CD4-positive, alpha-beta memory T cell (primary cell): ENCODE results near the gene KDM5C. TPM values are rescaled to one million over a fixed set of nuclear protein-coding genes. Genes with fewer than 3 reads are reported as not detected.
A peak's percentile ranks its signal among the peaks of the same experiment; 100 is the strongest.

Experiments used
- CTCF ChIA-PET: fragments of 350-600 bp; sonication (Branson Sonifier 250); formaldehyde crosslinking; loops from one replicate; lab custom pipeline; 2021; ENCODE audit warnings: inconsistent platforms; ENCODE audit not compliant: partially characterized antibody; lab: Charles Lee
- POLR2A ChIA-PET: fragments of 350-600 bp; sonication (Branson Sonifier 250); formaldehyde crosslinking; loops from one replicate; lab custom pipeline; 2021; ENCODE audit not compliant: partially characterized antibody; lab: Charles Lee
- DNase-seq, 5 donors: peaks; one replicate each; pipeline versions ENCODE4 v3.0.0 to v3.0.0-alpha.2; 2020 to 2022; ENCODE audit warnings: mixed read lengths in 1 of 5
- H3K27ac ChIP-seq: one replicate; pipeline ENCODE4 v1.7.0; 2013; ENCODE audit warnings: low read depth, low read length
- H3K27me3 ChIP-seq: 2 replicates; pipeline ENCODE4 v1.7.0; 2013; ENCODE audit warnings: mild to moderate bottlenecking, low read length, moderate library complexity; ENCODE audit not compliant: insufficient read depth
- H3K36me3 ChIP-seq: 2 replicates; pipeline ENCODE4 v1.7.0; 2013; ENCODE audit warnings: mild to moderate bottlenecking, low read length, moderate library complexity; ENCODE audit not compliant: insufficient read depth
- H3K4me1 ChIP-seq: 2 replicates; pipeline ENCODE4 v1.7.0; 2013; ENCODE audit warnings: mild to moderate bottlenecking, low read length, moderate library complexity; ENCODE audit not compliant: insufficient read depth
- H3K4me3 ChIP-seq, 2 donors: one replicate each; pipeline ENCODE4 v1.7.0; 2013; ENCODE audit warnings: low read length in 2 of 2, mild to moderate bottlenecking in 1 of 2
- H3K9me3 ChIP-seq, 2 donors: one replicate each; pipeline ENCODE4 v1.7.0; 2013; ENCODE audit warnings: low read length in 2 of 2, control low read depth in 1 of 2; ENCODE audit not compliant: control insufficient read depth in 1 of 2
- H3K27ac Mint-ChIP-seq, 7 donors: one replicate each; pipeline ENCODE4 v1.8.0; 2020 to 2021; ENCODE audit warnings: mixed read lengths in 7 of 7, mild to moderate bottlenecking in 6 of 7, inconsistent platforms in 3 of 7, moderate library complexity in 3 of 7
- H3K27me3 Mint-ChIP-seq, 2 donors: one replicate each; pipeline ENCODE4 v1.8.0; 2020 to 2021; ENCODE audit warnings: mixed read lengths in 2 of 2
- H3K36me3 Mint-ChIP-seq, 2 donors: one replicate each; pipeline ENCODE4 v1.8.0; 2020 to 2021; ENCODE audit warnings: mixed read lengths in 2 of 2, inconsistent platforms in 1 of 2, mild to moderate bottlenecking in 1 of 2
- H3K4me1 Mint-ChIP-seq, 4 donors: one replicate each; pipeline ENCODE4 v1.8.0; 2020 to 2021; ENCODE audit warnings: mixed read lengths in 4 of 4, mild to moderate bottlenecking in 1 of 4
- H3K4me3 Mint-ChIP-seq, 8 donors: one replicate each; pipeline ENCODE4 v1.8.0; 2020 to 2021; ENCODE audit warnings: mixed read lengths in 8 of 8, mild to moderate bottlenecking in 7 of 8, moderate library complexity in 6 of 8, inconsistent platforms in 3 of 8
- H3K9me3 Mint-ChIP-seq, 8 donors: one replicate each; pipeline ENCODE4 v1.8.0; 2020 to 2021; ENCODE audit warnings: mixed read lengths in 8 of 8, mild to moderate bottlenecking in 5 of 8, inconsistent platforms in 3 of 8, moderate library complexity in 1 of 8
- intact Hi-C: fragments of 100-400 bp; cut with micrococcal nuclease; formaldehyde crosslinking; loops from one replicate; pipeline ENCODE4 v1.15.1; 2023
- polyA plus RNA-seq, 2 donors: library from polyadenylated mRNA; unstranded; fragments of 300-500 nt; fragmentation: Illumina TruSeq; gene quantifications; one replicate each; pipeline ENCODE4 v1.2.3, GENCODE V29; 2021
- total RNA-seq, 2 experiments: library from RNA; stranded (reverse); gene quantifications; one replicate each; pipeline ENCODE4 v1.2.3, GENCODE V29; 2021

Gene KDM5C
- total and polyA plus RNA-seq, 4 experiments from 2014 or later, result 8.0 to 127 (median 73.3) TPM

DNA sequence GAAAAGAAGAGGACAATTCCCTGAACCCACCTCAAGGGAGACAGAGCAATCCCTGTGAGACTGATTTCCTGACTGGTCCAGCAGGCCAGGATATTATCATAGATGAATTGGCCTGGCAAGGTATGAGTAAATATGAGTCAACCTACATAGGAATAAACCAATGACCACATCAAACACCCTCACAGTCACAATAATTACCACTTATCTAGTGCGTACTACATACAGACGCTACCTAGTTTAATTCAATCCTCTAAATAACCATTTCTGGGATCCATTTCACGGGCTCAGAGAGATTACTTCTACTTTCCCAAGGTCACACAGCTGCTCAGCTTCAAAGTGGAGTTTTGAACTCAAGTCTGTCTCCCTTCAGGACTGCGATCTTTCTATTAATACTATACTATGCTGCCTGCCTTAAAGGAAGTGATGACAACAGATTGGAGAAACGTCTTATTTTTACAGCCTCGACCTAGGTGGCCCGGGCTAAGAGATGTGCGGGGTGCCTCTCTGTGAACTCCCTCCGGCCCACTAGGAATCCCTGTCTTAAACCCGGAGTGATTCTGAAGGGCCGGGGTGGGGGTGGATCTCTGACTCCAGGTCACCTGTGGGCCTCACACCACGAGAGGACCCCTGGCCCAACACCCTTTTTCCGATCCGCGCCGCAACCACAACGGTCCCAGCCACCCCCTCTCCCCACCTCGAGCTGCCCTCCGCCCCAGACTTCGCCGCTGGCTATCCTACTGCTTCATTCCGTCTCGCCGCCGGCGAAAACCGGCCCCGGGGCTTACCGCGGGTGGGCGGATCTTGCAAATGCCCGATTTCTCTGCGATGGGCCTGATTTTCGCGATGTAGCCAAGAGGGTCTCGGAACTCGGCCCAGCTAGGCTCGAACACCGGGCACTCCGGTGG is 800 bp downstream of the KDM5C start:
- H3K9me3 Mint-ChIP-seq, result peaks cover 0 to 7% (median 0%) of the 10 kb centered on the region in 8 donors
- Histone ChIP-seq H3K27me3 (no peaks in the 10 kb centered on the region), H3K36me3 (peaks cover 12% of the 10 kb centered on the region), H3K9me3 (no peaks in the 10 kb centered on the region), H3K4me1 (peaks cover 35% of the 10 kb centered on the region), H3K4me3 (peak overlapping the region; percentile 49 to 88), H3K27ac (peak overlapping the region; percentile 97)
- H3K27ac Mint-ChIP-seq, result peak overlapping the region; percentile 98 to 100 (median 99)
- peak overlapping the region; percentile 97 to 100 (median 99) for H3K4me3 Mint-ChIP-seq
- H3K36me3 Mint-ChIP-seq, result peaks cover 23 to 34% of the 10 kb centered on the region in 2 donors
- DNase-seq, result peak; percentile 41 to 64 (median 50)
- POLR2A ChIA-PET, result interaction anchor here (0.8 to 1.3 kb wide), 5 partner anchors 10 to 460 kb away, joined by 3 to 5 read pairs (median 3); partner anchors contain the start of gene TSPYL2
- intact Hi-C loops, result loop anchor here (2.0 to 10.0 kb wide), 3 partner anchors 132 to 1581 kb away; partner anchors contain the start of genes KANTR, MAGED2, RIBC1 and SMC1A
- H3K4me1 Mint-ChIP-seq, result peaks cover 24 to 60% (median 39%) of the 10 kb centered on the region in 4 donors
- peaks cover 0 to 2% of the 10 kb centered on the region in 2 donors for H3K27me3 Mint-ChIP-seq
- CTCF ChIA-PET, result no interaction called here

DNA sequence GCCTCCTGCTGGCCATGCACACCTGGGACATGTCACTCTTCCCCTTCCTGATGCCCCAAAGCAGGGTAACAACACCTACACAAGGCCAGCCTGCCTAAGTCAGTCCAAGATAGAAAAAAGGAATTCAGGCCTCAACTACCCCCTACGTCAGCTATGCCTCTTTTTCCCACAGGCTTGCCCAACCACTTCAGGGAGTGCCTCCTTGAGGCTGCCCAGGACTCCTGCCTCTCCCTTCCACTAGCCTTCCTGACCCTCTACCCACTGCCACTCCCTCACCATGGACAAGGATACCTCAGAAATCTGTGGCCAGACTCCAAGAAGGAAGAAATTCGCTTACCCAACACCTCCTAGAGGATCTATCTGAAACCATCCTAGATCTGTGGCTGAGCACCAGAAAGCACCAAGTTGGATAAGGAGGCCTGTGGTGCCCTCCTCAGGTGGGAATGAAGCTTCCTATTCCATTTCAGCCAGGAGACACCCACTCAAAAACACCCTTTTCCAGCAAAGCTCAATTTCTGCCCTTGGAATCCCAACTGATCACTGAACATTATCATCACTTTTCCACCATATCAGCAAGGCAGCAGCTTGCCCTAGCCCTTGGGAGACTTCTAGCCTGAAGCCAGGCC is 1.8 kb downstream of the KDM5C start:
- intact Hi-C loops, result loop anchor here (5.0 to 10.0 kb wide), 2 partner anchors 131 to 1582 kb away; partner anchors contain the start of genes KANTR and MAGED2
- H3K27ac Mint-ChIP-seq, result peak overlapping the region; percentile 84 to 100 (median 99)
- peaks cover 28 to 40% of the 10 kb centered on the region in 2 donors for H3K36me3 Mint-ChIP-seq

DNA sequence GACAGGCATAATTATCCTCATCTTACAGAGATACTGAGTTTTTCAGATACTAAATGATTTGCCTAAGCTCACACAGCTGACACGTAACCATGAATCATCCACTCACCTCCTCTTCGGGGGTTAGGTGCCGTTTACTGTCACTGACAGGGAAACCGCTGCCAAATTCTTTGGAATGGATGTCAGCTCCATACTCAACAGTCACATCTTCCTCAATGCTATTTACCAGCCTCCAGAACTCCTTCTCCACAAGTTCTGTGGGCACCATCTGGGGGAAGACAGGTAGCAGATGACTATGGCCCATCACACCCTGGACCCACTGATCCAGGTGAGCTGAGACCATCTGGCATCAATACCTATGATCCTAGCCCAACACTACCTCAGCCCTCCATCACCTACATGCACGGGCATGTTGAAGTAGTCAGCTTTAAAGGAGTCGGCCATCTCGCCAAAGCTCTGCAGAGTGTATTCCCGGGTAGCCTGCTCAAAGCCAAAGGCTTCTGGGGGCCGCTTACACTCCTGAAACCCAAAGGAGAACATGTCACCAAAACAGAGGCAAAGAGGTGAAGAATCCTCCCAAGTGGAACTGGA is 13.5 kb downstream of the KDM5C start:
- H3K36me3 ChIP-seq, result peaks cover 52% of the 10 kb centered on the region
- Mint-ChIP-seq H3K4me3 (no peak overlapping the region), H3K4me1 (peaks cover 0 to 5% (median under 1%) of the 10 kb centered on the region in 4 donors), H3K27ac (peak overlapping the region in 1 of 7 donors; percentile 59), H3K27me3 (no peaks in the 10 kb centered on the region), H3K9me3 (no peaks in the 10 kb centered on the region), H3K36me3 (peaks cover 66 to 70% of the 10 kb centered on the region in 2 donors)
- DNase-seq, result no peak
- no peaks in the 10 kb centered on the region for H3K9me3 ChIP-seq
- no peak overlapping the region for H3K4me3 ChIP-seq
- H3K27me3 ChIP-seq, result no peaks in the 10 kb centered on the region
- no peak overlapping the region for H3K27ac ChIP-seq
- ChIA-PET CTCF (no interaction called here), POLR2A (no interaction called here)
- H3K4me1 ChIP-seq, result no peaks in the 10 kb centered on the region
- intact Hi-C loops, result no loop called here

More for the DNA sequence above, 1.8 kb downstream of the KDM5C start:
- peaks cover 24 to 61% (median 39%) of the 10 kb centered on the region in 4 donors for H3K4me1 Mint-ChIP-seq
- CTCF ChIA-PET, result no interaction called here
- H3K4me3 Mint-ChIP-seq, result peak overlapping the region; percentile 97 to 100 (median 99)
- peaks cover 0 to 7% (median 0%) of the 10 kb centered on the region in 8 donors for H3K9me3 Mint-ChIP-seq
- Histone ChIP-seq H3K27me3 (no peaks in the 10 kb centered on the region), H3K9me3 (no peaks in the 10 kb centered on the region), H3K27ac (peak overlapping the region; percentile 97), H3K4me3 (peak overlapping the region; percentile 49 to 88), H3K36me3 (peaks cover 22% of the 10 kb centered on the region), H3K4me1 (peaks cover 35% of the 10 kb centered on the region)
- peaks cover 0 to 2% of the 10 kb centered on the region in 2 donors for H3K27me3 Mint-ChIP-seq
- POLR2A ChIA-PET, result no interaction called here
- DNase-seq, result no peak

DNA sequence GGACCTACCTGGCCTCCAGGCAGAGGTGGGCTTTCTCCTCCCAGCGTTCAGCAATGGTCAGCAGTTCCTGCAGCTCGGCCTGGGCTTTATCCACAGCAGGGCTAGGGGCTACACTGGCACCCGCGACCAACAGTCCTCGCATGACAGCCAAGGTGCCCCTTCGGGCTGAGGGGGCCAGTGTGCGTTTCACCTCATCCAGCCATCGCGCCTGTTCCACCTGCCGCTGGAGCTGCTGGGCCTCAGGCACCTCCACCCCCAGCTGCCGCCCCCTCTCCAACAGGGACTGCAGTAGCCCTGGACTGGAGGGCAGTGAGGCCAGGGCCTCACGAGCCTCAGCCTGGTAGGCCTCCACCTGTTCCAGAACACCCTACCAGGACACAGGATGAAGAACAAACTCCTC is 28.3 kb downstream of the KDM5C start:
- Histone ChIP-seq H3K36me3 (peaks cover 67% of the 10 kb centered on the region), H3K27ac (no peak overlapping the region), H3K4me3 (no peak overlapping the region), H3K4me1 (no peaks in the 10 kb centered on the region), H3K27me3 (no peaks in the 10 kb centered on the region), H3K9me3 (no peaks in the 10 kb centered on the region)
- POLR2A ChIA-PET, result interaction anchor here (1.2 kb wide), 1 partner anchor 29 kb away, joined by 3 read pairs; no protein-coding TSS in a partner anchor
- no peak for DNase-seq
- intact Hi-C loops, result no loop called here
- Mint-ChIP-seq H3K36me3 (peaks cover 58 to 71% of the 10 kb centered on the region in 2 donors), H3K4me3 (no peak overlapping the region), H3K27me3 (no peaks in the 10 kb centered on the region), H3K27ac (no peak overlapping the region), H3K4me1 (no peaks in the 10 kb centered on the region), H3K9me3 (no peaks in the 10 kb centered on the region)
- CTCF ChIA-PET, result no interaction called here

DNA sequence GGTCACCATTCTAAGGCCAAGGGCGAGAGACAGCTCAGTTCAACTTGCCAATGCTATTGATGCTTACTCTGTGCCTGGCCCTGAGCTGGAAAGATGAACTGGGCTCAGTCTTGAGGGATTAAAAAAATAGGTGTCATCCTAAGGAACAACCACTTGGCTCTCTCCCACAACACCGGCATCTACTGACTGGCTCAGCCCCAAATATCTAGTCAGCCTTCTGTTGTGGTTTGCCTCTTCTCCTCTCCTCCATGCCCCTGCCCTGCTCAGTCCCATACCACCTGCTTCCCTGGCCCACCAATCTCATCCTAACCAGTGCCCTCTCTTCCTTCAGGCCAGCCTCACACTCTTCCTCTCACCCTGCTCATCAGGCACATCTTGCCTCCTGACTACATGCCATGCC is 29.6 kb downstream of the KDM5C start:
- POLR2A ChIA-PET, result no interaction called here
- no peaks in the 10 kb centered on the region for H3K4me1 Mint-ChIP-seq
- H3K9me3 Mint-ChIP-seq, result peaks cover 0 to 1% (median 0%) of the 10 kb centered on the region in 8 donors
- no peak overlapping the region for H3K4me3 ChIP-seq
- H3K4me1 ChIP-seq, result no peaks in the 10 kb centered on the region
- H3K27ac ChIP-seq, result no peak overlapping the region
- intact Hi-C loops, result no loop called here
- H3K27ac Mint-ChIP-seq, result peak overlapping the region in 5 of 7 donors; percentile 11 to 78 (median 33)
- H3K4me3 Mint-ChIP-seq, result no peak overlapping the region
- H3K27me3 Mint-ChIP-seq, result no peaks in the 10 kb centered on the region
- H3K36me3 ChIP-seq, result peaks cover 54% of the 10 kb centered on the region
- H3K27me3 ChIP-seq, result no peaks in the 10 kb centered on the region
- H3K36me3 Mint-ChIP-seq, result peaks cover 54 to 65% of the 10 kb centered on the region in 2 donors
- no peaks in the 10 kb centered on the region for H3K9me3 ChIP-seq
- no peak for DNase-seq
- CTCF ChIA-PET, result no interaction called here

DNA sequence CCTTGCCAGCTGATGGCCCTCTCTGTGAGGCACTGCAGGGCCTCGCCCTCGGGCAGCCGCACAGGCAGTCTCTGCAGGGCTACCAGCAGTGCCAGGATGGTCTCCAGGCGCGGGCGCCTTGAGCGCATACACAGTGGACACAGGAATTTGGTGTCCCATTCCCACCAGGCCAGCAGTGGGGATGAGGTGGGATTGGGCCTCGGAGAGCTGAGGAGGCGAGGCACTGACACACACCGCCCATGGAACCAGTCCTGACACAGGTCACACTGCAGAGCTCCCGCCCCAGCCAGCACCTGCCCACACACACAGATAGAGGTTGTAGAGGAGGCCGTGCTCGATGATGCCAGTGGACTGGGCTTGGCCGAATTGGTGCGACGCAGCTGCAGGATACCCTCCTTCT is 30.7 kb downstream of the KDM5C start:
- peak overlapping the region in 2 of 7 donors; percentile 6 to 32 for H3K27ac Mint-ChIP-seq
- Histone ChIP-seq H3K27ac (no peak overlapping the region), H3K36me3 (peaks cover 43% of the 10 kb centered on the region), H3K27me3 (no peaks in the 10 kb centered on the region), H3K9me3 (no peaks in the 10 kb centered on the region), H3K4me1 (no peaks in the 10 kb centered on the region), H3K4me3 (no peak overlapping the region)
- ChIA-PET CTCF (no interaction called here), POLR2A (no interaction called here)
- no peaks in the 10 kb centered on the region for H3K4me1 Mint-ChIP-seq
- intact Hi-C loops, result no loop called here
- H3K36me3 Mint-ChIP-seq, result peaks cover 51 to 55% of the 10 kb centered on the region in 2 donors
- peaks cover 0 to 1% (median 0%) of the 10 kb centered on the region in 8 donors for H3K9me3 Mint-ChIP-seq
- H3K27me3 Mint-ChIP-seq, result no peaks in the 10 kb centered on the region
- no peak for DNase-seq
- H3K4me3 Mint-ChIP-seq, result no peak overlapping the region
